Prostate gland (tissue), 2 donors: Measurements from ENCODE around the gene RPS6KL1. TPM values are rescaled to one million over a fixed set of nuclear protein-coding genes. Genes with fewer than 3 reads are reported as not detected.

Experiments used
- DNase-seq: peaks from one replicate; pipeline ENCODE4 v3.0.0-alpha.2; 2019; ENCODE audit warnings: low spot score
- H3K27ac ChIP-seq, 2 donors: fragments of 200-600 bp; sonication (generic); 2 replicates each; pipeline ENCODE4 v1.5.1; 2017 to 2019
- H3K27me3 ChIP-seq: fragments of 200-600 bp; sonication (generic); replicated peaks from 2 replicates; pipeline ENCODE4 v1.5.1; 2019; ENCODE audit not compliant: insufficient read depth
- H3K36me3 ChIP-seq, 2 donors: fragments of 200-600 bp; sonication (generic); 1 replicate in 1 of 2; 2 replicates in 1 of 2; pipeline versions ENCODE4 v1.5.1 to v1.8.1; 2017 to 2019
- H3K4me1 ChIP-seq: fragments of 200-600 bp; sonication (generic); replicated peaks from 2 replicates; pipeline ENCODE4 v1.5.1; 2019
- H3K4me3 ChIP-seq, 2 donors: fragments of 200-600 bp; sonication (generic); 2 replicates each; pipeline ENCODE4 v1.5.1; 2017 to 2019
- H3K9me3 ChIP-seq: fragments of 200-600 bp; sonication (generic); 2 replicates; pipeline ENCODE4 v1.5.1; 2017
- POLR2A ChIP-seq: fragments of 450-650 bp; IDR thresholded peaks from one replicate; pipeline ENCODE4 v1.6.1; 2016; ENCODE audit warnings: antibody characterized with exemption, mild to moderate bottlenecking
- POLR2AphosphoS5 ChIP-seq: sonication (generic); formaldehyde crosslinking; IDR thresholded peaks from one replicate; pipeline ENCODE4 v1.6.1; 2017; ENCODE audit warnings: antibody characterized with exemption
- WGBS: methylation state at CpG from one replicate; pipeline ENCODE4 v1.1.5; 2018; 5-methylcytosine and 5-hydroxymethylcytosine counted together
- intact Hi-C: fragments of 100-400 bp; cut with DNase I; formaldehyde crosslinking; loops from one replicate; pipeline ENCODE4 v1.14.2; 2022
- total RNA-seq, 2 donors: library from RNA; depleted of rRNA; stranded (reverse); fragments of >200 nt; gene quantifications; one replicate each; pipeline ENCODE4 v1.1.0, GENCODE V29; 2016
- TF ChIP-seq, protein P1 (sequence below), 4 experiments: fragments of 200-600 bp in 2 of 4; fragments of 450-650 bp in 2 of 4; sonication (generic) in 2 of 4; IDR thresholded peaks; 1 replicate in 3 of 4; 2 replicates in 1 of 4; pipeline ENCODE4 v1.5.1; 2016 to 2019; ENCODE audit warnings: antibody characterized with exemption in 4 of 4, mild to moderate bottlenecking in 2 of 4, moderate library complexity in 2 of 4

RPS6KL1 gene
- total RNA-seq, 2 donors from 2014 or later = 1.5 to 15.1 TPM

GRCh38 chr14:74911704-74912103 is 11.4 kb downstream of the RPS6KL1 start:
- TF ChIP-seq POLR2AphosphoS5 (no peak), POLR2A (no peak)
- TF ChIP-seq, protein P1, sequence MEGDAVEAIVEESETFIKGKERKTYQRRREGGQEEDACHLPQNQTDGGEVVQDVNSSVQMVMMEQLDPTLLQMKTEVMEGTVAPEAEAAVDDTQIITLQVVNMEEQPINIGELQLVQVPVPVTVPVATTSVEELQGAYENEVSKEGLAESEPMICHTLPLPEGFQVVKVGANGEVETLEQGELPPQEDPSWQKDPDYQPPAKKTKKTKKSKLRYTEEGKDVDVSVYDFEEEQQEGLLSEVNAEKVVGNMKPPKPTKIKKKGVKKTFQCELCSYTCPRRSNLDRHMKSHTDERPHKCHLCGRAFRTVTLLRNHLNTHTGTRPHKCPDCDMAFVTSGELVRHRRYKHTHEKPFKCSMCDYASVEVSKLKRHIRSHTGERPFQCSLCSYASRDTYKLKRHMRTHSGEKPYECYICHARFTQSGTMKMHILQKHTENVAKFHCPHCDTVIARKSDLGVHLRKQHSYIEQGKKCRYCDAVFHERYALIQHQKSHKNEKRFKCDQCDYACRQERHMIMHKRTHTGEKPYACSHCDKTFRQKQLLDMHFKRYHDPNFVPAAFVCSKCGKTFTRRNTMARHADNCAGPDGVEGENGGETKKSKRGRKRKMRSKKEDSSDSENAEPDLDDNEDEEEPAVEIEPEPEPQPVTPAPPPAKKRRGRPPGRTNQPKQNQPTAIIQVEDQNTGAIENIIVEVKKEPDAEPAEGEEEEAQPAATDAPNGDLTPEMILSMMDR (IDR thresholded peaks at IDR 0.05) = no peak
- no peak for DNase-seq
- Histone ChIP-seq H3K27ac (no peak overlapping the region), H3K27me3 (no peaks in the 10 kb centered on the region), H3K4me3 (no peak overlapping the region), H3K9me3 (no peaks in the 10 kb centered on the region), H3K4me1 (no peaks in the 10 kb centered on the region), H3K36me3 (no peaks in the 10 kb centered on the region)
- WGBS = 47% methylated on average over 4 of the region's 5 CpGs
- intact Hi-C loops = no loop called here

DNA sequence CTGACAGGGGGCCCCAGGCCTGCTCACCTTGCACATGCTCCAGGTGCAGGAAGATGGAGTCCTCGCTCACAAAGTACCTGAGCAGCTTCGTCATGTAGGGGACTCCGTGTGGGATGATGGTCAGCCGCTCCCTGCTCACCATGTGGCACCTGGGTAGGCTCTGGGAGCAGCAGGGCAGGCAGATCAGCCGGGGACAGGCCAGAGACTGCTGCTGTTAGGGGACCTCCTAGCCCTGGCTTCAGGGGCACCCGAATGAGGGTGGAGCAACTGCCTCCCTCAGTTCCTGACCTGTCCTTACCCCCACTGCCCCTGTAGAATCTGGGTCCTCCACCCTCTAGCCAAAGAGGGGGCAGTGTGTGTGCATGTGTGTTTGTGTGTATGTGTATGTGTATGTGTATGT is 11.8 kb downstream of the RPS6KL1 start:
- Histone ChIP-seq H3K9me3 (no peaks in the 10 kb centered on the region), H3K4me3 (no peak overlapping the region), H3K36me3 (no peaks in the 10 kb centered on the region), H3K27me3 (no peaks in the 10 kb centered on the region), H3K27ac (no peak overlapping the region), H3K4me1 (no peaks in the 10 kb centered on the region)
- no peak for DNase-seq
- intact Hi-C loops = no loop called here
- TF ChIP-seq, protein P1 (IDR thresholded peaks at IDR 0.05) = no peak
- TF ChIP-seq POLR2A = no peak
- no peak for TF ChIP-seq POLR2AphosphoS5
- WGBS = 89% methylated on average over 6 of the region's 6 CpGs

DNA sequence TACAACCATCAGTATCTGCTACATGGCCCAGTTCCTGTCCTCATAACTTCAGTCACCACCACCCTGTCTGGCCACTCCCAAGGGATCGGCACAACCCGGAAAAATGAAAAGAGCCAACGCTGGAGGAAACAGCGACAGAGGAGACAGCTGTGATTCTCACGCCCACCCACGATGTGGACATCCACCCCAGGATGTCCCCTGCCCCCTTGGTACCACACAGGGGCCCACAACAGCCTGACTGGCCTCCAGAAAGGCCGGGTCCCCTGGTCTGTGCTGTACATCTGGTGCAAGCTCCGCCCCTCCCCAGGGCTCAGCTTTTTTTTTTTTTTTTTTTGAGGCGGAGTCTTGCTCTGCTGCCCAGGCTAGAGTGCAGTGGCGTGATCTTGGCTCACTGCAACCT is 12.5 kb downstream of the RPS6KL1 start:
- Histone ChIP-seq H3K27ac (no peak overlapping the region), H3K27me3 (no peaks in the 10 kb centered on the region), H3K9me3 (no peaks in the 10 kb centered on the region), H3K4me3 (no peak overlapping the region), H3K36me3 (no peaks in the 10 kb centered on the region), H3K4me1 (no peaks in the 10 kb centered on the region)
- intact Hi-C loops = no loop called here
- DNase-seq = no peak
- TF ChIP-seq, protein P1 (IDR thresholded peaks at IDR 0.05) = no peak
- TF ChIP-seq POLR2AphosphoS5 (no peak), POLR2A (no peak)
- 71% methylated on average over 10 of the region's 10 CpGs for WGBS

- no peak overlapping the region for H3K4me3 ChIP-seq
- H3K9me3 ChIP-seq = no peaks in the 10 kb centered on the region
- intact Hi-C loops = no loop called here
- TF ChIP-seq, protein P1 (IDR thresholded peaks at IDR 0.05) = no peak
- no peak for TF ChIP-seq POLR2A
- no peak for DNase-seq
- no peak overlapping the region for H3K27ac ChIP-seq
- WGBS = 92% methylated on average over 10 of the region's 10 CpGs
- no peaks in the 10 kb centered on the region for H3K4me1 ChIP-seq
- no peaks in the 10 kb centered on the region for H3K36me3 ChIP-seq
- H3K27me3 ChIP-seq = no peaks in the 10 kb centered on the region
Measured at GRCh38 chr14:74909911-74910310, 13.1 kb downstream of the RPS6KL1 start.

DNA sequence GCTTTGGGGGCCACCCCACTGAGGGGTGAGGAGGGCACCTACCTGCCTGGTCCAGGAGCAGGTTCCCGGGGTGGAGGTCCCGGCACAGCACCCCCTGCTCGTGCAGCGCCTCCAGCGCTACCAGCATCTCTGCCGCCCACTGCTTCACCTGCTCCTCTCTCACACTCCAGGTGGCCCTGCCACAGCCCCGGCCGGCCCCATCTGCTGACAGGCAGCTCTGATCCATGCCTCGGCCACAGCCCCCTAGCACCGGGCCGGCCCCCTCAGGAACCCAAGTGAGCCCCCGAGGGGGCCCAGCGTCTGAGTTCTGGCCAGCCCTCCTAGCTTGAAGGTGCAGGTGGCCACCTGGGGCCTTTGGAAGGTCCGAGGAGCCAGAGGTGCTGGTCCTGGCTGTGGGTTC is 13.6 kb downstream of the RPS6KL1 start:
- intact Hi-C loops = no loop called here
- H3K27ac ChIP-seq = no peak overlapping the region
- DNase-seq = no peak
- no peaks in the 10 kb centered on the region for H3K4me1 ChIP-seq
- no peaks in the 10 kb centered on the region for H3K9me3 ChIP-seq
- TF ChIP-seq POLR2A (no peak), POLR2AphosphoS5 (no peak)
- TF ChIP-seq, protein P1 (IDR thresholded peaks at IDR 0.05) = no peak
- no peak overlapping the region for H3K4me3 ChIP-seq
- whole genome bisulfite sequencing = 88% methylated on average over 14 of the region's 14 CpGs
- no peaks in the 10 kb centered on the region for H3K27me3 ChIP-seq
- no peaks in the 10 kb centered on the region for H3K36me3 ChIP-seq
